Epithelial cell of proximal tubule (primary cell): Measurements from ENCODE around the gene NIPA2. TPM values are rescaled to one million over a fixed set of nuclear protein-coding genes. Genes with fewer than 3 reads are reported as not detected.

ENCODE experiments used
- DNase-seq: peaks from one replicate; pipeline ENCODE4 v3.0.0-alpha.2; 2011; ENCODE audit warnings: low read depth
- H3K4me3 ChIP-seq: 2 replicates; pipeline ENCODE4 v1.5.1; 2011; ENCODE audit warnings: low read depth, mild to moderate bottlenecking, low read length
- total RNA-seq: library from RNA; depleted of rRNA; stranded (reverse); fragments of >200 nt; gene quantifications from 2 replicates; pipeline ENCODE4 v1.2.3, GENCODE V29; 2015
- TF ChIP-seq, protein P1 (sequence below): conservative IDR thresholded peaks from 2 replicates; pipeline ENCODE4 v1.5.1; 2012; ENCODE audit warnings: low read depth, mild to moderate bottlenecking, low read length

The NIPA2 gene
- total RNA-seq, 1 donor from 2014 or later = 54.7 TPM

DNA sequence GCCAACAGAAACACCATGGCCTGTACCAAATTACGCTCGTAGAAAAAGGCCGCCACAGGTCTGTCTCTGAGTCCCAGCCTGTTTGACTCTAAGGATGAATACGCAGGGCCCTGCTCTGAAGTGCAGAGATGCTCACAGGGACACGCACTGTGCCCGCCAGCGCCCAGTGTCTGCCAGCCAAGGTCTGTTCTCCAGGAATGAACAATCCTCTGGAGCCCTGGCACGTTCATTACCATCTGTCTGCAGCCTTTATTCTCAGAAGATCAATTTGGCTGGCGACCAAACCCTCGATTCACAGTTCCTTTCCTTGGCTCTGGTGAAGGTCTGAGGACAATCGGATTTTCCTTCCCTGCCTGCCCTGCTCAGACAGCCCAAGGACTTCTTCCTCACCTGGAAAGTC lies 66.3 kb downstream of the NIPA2 start:
- DNase-seq = no peak
- TF ChIP-seq, protein P1, sequence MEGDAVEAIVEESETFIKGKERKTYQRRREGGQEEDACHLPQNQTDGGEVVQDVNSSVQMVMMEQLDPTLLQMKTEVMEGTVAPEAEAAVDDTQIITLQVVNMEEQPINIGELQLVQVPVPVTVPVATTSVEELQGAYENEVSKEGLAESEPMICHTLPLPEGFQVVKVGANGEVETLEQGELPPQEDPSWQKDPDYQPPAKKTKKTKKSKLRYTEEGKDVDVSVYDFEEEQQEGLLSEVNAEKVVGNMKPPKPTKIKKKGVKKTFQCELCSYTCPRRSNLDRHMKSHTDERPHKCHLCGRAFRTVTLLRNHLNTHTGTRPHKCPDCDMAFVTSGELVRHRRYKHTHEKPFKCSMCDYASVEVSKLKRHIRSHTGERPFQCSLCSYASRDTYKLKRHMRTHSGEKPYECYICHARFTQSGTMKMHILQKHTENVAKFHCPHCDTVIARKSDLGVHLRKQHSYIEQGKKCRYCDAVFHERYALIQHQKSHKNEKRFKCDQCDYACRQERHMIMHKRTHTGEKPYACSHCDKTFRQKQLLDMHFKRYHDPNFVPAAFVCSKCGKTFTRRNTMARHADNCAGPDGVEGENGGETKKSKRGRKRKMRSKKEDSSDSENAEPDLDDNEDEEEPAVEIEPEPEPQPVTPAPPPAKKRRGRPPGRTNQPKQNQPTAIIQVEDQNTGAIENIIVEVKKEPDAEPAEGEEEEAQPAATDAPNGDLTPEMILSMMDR = no peak
- H3K4me3 ChIP-seq = no peak overlapping the region

- no peak overlapping the region for H3K4me3 ChIP-seq
- TF ChIP-seq, protein P1 = no peak
- no peak for DNase-seq
Measured at GRCh38 chr15:22907161-22907950, 68.9 kb downstream of the NIPA2 start.

DNA sequence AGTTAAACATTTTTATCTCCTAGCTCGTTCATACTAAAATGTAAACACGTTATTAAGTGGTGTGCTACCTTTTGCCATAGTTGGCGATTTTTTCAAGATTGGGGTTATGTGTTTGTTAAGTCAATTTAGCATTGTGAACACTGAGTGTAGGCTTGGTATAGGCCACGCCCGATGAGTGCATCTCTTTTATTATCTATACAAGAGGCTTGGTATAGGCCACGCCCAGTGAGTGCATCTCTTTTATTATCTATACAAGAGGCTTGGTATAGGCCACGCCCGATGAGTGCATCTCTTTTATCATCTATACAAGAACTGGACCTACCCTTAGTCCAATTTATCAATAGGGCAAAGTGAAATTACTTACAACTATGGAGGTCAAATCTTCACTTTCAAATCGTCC lies 70.4 kb downstream of the NIPA2 start:
- H3K4me3 ChIP-seq = no peak overlapping the region
- TF ChIP-seq, protein P1 = no peak
- DNase-seq = no peak

DNA sequence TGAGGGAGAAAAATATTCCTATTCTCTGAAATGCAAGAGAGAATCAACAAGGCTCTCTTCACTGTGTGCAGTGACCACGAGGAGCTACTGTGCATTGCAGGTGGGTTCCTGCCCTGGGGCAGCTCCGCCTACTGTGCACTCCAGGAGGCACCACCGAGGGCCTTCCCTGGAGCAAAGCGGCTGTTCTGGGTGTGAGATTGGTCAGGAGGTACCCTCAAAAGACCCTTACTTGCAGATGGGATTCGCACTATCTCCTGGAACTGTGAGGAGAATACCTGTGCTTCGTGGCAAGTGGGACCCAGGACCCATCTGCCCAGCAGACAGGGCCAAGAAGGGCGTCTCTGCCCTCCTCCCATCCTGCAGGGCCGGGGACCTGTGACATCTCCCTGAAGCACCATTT lies 72.8 kb downstream of the NIPA2 start:
- TF ChIP-seq, protein P1 = no peak
- DNase-seq = no peak
- no peak overlapping the region for H3K4me3 ChIP-seq

DNA sequence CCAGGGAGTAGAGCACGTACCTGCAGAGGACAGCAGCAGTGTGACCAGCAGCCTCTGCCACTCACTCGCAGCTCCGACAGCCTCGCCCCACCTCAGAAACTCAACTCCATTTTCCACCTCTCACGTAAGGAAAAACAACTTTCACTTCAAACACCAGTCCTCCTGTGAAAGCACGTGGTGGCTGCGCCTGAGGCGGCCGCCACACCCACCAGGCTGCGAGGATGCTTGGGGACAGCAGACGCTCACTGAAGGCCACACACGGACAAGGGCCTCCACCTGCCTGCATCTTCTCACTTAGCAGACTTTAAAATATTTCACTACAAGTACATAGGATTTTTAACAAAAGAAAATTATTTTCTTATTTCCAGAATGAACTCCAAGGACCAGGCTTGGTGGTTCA lies 73.8 kb downstream of the NIPA2 start:
- TF ChIP-seq, protein P1 = no peak
- H3K4me3 ChIP-seq = no peak overlapping the region
- DNase-seq = no peak

- TF ChIP-seq, protein P1 = no peak
- H3K4me3 ChIP-seq = no peak overlapping the region
- no peak for DNase-seq
Measured at GRCh38 chr15:22913646-22914380, 75.3 kb downstream of the NIPA2 start.
